Common myeloid progenitor, CD34-positive (primary cell): ENCODE data around the gene GGTLC3.
"Not testable (repeated sequence)": the region's sequence is repeated elsewhere in the genome, so short reads cannot be mapped to it uniquely, and the experiment has no call there.

ENCODE experiments used
- CTCF ChIA-PET: fragments of 350-600 bp; sonication (Branson Sonifier 250); formaldehyde crosslinking; loops from one replicate; lab custom pipeline; 2021; ENCODE audit warnings: antibody characterized with exemption; lab: Charles Lee
- POLR2A ChIA-PET: fragments of 350-600 bp; sonication (Branson Sonifier 250); formaldehyde crosslinking; loops from one replicate; lab custom pipeline; 2021; ENCODE audit warnings: antibody characterized with exemption; lab: Charles Lee
- DNase-seq, 3 donors: peaks; one replicate each; pipeline versions ENCODE4 v3.0.0 to v3.0.0-alpha.2; 2013
- H3K27ac ChIP-seq, 2 experiments: 1 replicate in 1 of 2; 2 replicates in 1 of 2; pipeline ENCODE4 v1.7.0; 2013; ENCODE audit warnings: inconsistent platforms in 2 of 2, low read length in 2 of 2, mild to moderate bottlenecking in 2 of 2, low read depth in 1 of 2, moderate library complexity in 1 of 2; ENCODE audit not compliant: severe bottlenecking in 2 of 2, insufficient read depth in 1 of 2, poor library complexity in 1 of 2
- H3K27me3 ChIP-seq, 5 experiments: replicated peaks in 2 of 5; 1 replicate in 3 of 5; 2 replicates in 2 of 5; pipeline versions ENCODE4 v1.6.1 to v1.7.0; 2013; ENCODE audit warnings: low read length in 4 of 5, mild to moderate bottlenecking in 2 of 5, moderate library complexity in 2 of 5, inconsistent platforms in 1 of 5; ENCODE audit not compliant: insufficient read depth in 5 of 5, control insufficient read depth in 4 of 5
- H3K36me3 ChIP-seq, 4 experiments: 1 replicate in 2 of 4; 2 replicates in 2 of 4; pipeline versions ENCODE4 v1.6.1 to v1.7.0; 2013; ENCODE audit warnings: low read length in 3 of 4, control low read depth in 1 of 4, mild to moderate bottlenecking in 1 of 4; ENCODE audit not compliant: control insufficient read depth in 4 of 4, insufficient read depth in 4 of 4
- H3K4me1 ChIP-seq, 4 experiments: 1 replicate in 3 of 4; 2 replicates in 1 of 4; pipeline versions ENCODE4 v1.6.1 to v1.7.1; 2013; ENCODE audit warnings: low read length in 3 of 4, mild to moderate bottlenecking in 3 of 4, control low read depth in 1 of 4, inconsistent platforms in 1 of 4, moderate library complexity in 1 of 4; ENCODE audit not compliant: control insufficient read depth in 4 of 4, insufficient read depth in 4 of 4; ENCODE audit errors: control extremely low read depth in 1 of 4
- H3K4me3 ChIP-seq, 7 experiments: 1 replicate in 4 of 7; 2 replicates in 3 of 7; pipeline versions ENCODE4 v1.5.1 to v1.7.0; 2013; ENCODE audit warnings: mild to moderate bottlenecking in 7 of 7, low read length in 6 of 7, moderate library complexity in 6 of 7, inconsistent platforms in 2 of 7, low read depth in 2 of 7, control low read depth in 1 of 7; ENCODE audit not compliant: insufficient read depth in 4 of 7, control insufficient read depth in 1 of 7; ENCODE audit errors: extremely low read depth in 1 of 7
- H3K9me3 ChIP-seq, 5 experiments: 1 replicate in 4 of 5; 2 replicates in 1 of 5; pipeline versions ENCODE4 v1.6.1 to v1.7.1; 2013; ENCODE audit warnings: low read length in 4 of 5, mild to moderate bottlenecking in 2 of 5, inconsistent platforms in 1 of 5, low read depth in 1 of 5, moderate library complexity in 1 of 5; ENCODE audit not compliant: control insufficient read depth in 4 of 5, insufficient read depth in 2 of 5; ENCODE audit errors: control extremely low read depth in 1 of 5
- WGBS: methylation state at CpG from one replicate; pipeline ENCODE4 v1.1.5; 2013; ENCODE audit not compliant: insufficient coverage; 5-methylcytosine and 5-hydroxymethylcytosine counted together

GGTLC3 gene

GRCh38 chr22:18512378-18512777 is 5.6 kb downstream of the GGTLC3 start:
- POLR2A ChIA-PET, H3K9me3 ChIP-seq, CTCF ChIA-PET, H3K4me3 ChIP-seq, H3K36me3 ChIP-seq, DNase-seq, H3K4me1 ChIP-seq, H3K27me3 ChIP-seq, H3K27ac ChIP-seq: not testable (repeated sequence)
- WGBS, result no CpG with 5 or more reads among the region's 10 CpGs

GRCh38 chr22:18511327-18511726 is 6.6 kb downstream of the GGTLC3 start:
- H3K27me3 ChIP-seq, H3K9me3 ChIP-seq, H3K36me3 ChIP-seq, CTCF ChIA-PET, H3K4me3 ChIP-seq, H3K27ac ChIP-seq, H3K4me1 ChIP-seq, DNase-seq, POLR2A ChIA-PET: not testable (repeated sequence)
- no CpG with 5 or more reads among the region's 6 CpGs for WGBS

GRCh38 chr22:18496227-18496626 is 21.7 kb downstream of the GGTLC3 start:
- DNase-seq, POLR2A ChIA-PET: not testable (repeated sequence)

More at GRCh38 chr22:18496227-18496626, 21.7 kb downstream of the GGTLC3 start:
- H3K27ac ChIP-seq, H3K36me3 ChIP-seq, CTCF ChIA-PET, H3K27me3 ChIP-seq, H3K9me3 ChIP-seq, H3K4me3 ChIP-seq, H3K4me1 ChIP-seq: not testable (repeated sequence)
- WGBS, result no CpG with 5 or more reads among the region's 3 CpGs
